ENCODE data around the gene OSBPL5. TPM values are rescaled to one million over a fixed set of nuclear protein-coding genes. Genes with fewer than 3 reads are reported as not detected.

OSBPL5 gene
- total and polyA plus RNA-seq, 9 of the 15 experiments (the other 6 are each of a cell fraction or from before 2014, with no cell fraction given), result 0.06 to 14.8 (median 3.2) TPM

- H3K79me2 ChIP-seq (ENCODE audit: control insufficient read depth, insufficient read depth, low read length), result peaks cover 32% of the 10 kb centered on the region
- H3K27ac ChIP-seq (ENCODE audit: extremely low read depth, low read depth, low read length), result no peak overlapping the region
- no peak overlapping the region for H2AFZ ChIP-seq (ENCODE audit: low read depth, low read length)
- H3K9ac ChIP-seq (ENCODE audit: insufficient read depth in 1 of 2, low read depth in 2 of 2, low read length in 2 of 2), result peak overlapping the region in 1 of 2 experiments; percentile 96; a peak in 2 of 4 replicates
- H3K36me3 ChIP-seq (ENCODE audit: control insufficient read depth, insufficient read depth, low read length), result no peaks in the 10 kb centered on the region
- BruUV-seq (replicated peaks), result no TSS peak
- peak; percentile 71 for FAIRE-seq
- no peak for DNase-seq (ENCODE audit: extremely low read depth in 1 of 4, low spot score in 3 of 4)
- peaks cover 3% of the 10 kb centered on the region for H3K9me1 ChIP-seq (ENCODE audit: control insufficient read depth, insufficient read depth, low read length)
- intact Hi-C loops (cut with micrococcal nuclease) (loop anchor here (10.0 kb wide), 1 partner anchor 49 kb away; no protein-coding TSS in a partner anchor), in situ Hi-C loops (cut with MboI) (no loop called here)
- no peak overlapping the region for H3K4me2 ChIP-seq (ENCODE audit: insufficient read depth, low read length)
- H3K4me1 ChIP-seq (replicated peaks in 1 of 2; ENCODE audit: control insufficient read depth in 2 of 2, insufficient read depth in 2 of 2, low read length in 2 of 2), result peaks cover 23 to 81% of the 10 kb centered on the region in 2 experiments
- no peaks in the 10 kb centered on the region for H3K9me3 ChIP-seq (replicated peaks; ENCODE audit: control insufficient read depth, insufficient read depth, low read depth, low read length)
- no peak for ATAC-seq
- 44% methylated on average over 15 of the region's 15 CpGs for WGBS (ENCODE audit: insufficient coverage, low coverage, missing lambda C conversion rate)
- no peaks in the 10 kb centered on the region for H3K27me3 ChIP-seq (ENCODE audit: control insufficient read depth in 2 of 2, insufficient read depth in 2 of 2, low read length in 2 of 2)
- H3K4me3 ChIP-seq, result peak overlapping the region; percentile 54; the same call in 1 of the 2 replicates
- POLR2A ChIA-PET, result interaction anchor here (0.8 to 1.3 kb wide), 2 partner anchors 11 to 13 kb away, joined by 3 to 7 read pairs; no protein-coding TSS in a partner anchor
- H4K20me1 ChIP-seq (replicated peaks; ENCODE audit: control insufficient read depth, insufficient read depth, low read length), result peaks cover 22% of the 10 kb centered on the region
- CTCF ChIA-PET (ENCODE audit: low intra/inter-chr PET ratio), result no interaction called here
- no peak for TF ChIP-seq REST (IDR thresholded peaks at IDR 0.05; ENCODE audit: borderline replicate concordance)
- no peak for TF ChIP-seq REST (CRISPR knock-in tag; IDR thresholded peaks at IDR 0.05; ENCODE audit: low read depth)
- TF ChIP-seq RBFOX2 (IDR thresholded peaks at IDR 0.05; ENCODE audit: low read depth, low read length), result peak; percentile 31; the same call in 1 of the 2 replicates
- TF ChIP-seq CEBPG (CRISPR knock-in tag; IDR thresholded peaks at IDR 0.05), result no peak
- TF ChIP-seq CEBPG (tag; conservative IDR thresholded peaks at IDR 0.05 in 1 of 2, IDR thresholded peaks at IDR 0.05 in 1 of 2), result no peak
- no peak for TF ChIP-seq HMG20B (CRISPR knock-in tag; IDR thresholded peaks at IDR 0.05)
- TF ChIP-seq VEZF1 (CRISPR knock-in tag; IDR thresholded peaks at IDR 0.05), result peak; percentile 37; the same call in 1 of the 2 replicates
- 0 out of 2 replicates have a peak, but pooled peaks have one; percentile 26 for TF ChIP-seq POLR2G (IDR thresholded peaks at IDR 0.05; ENCODE audit: low read depth, low read length)
- 0 out of 2 replicates have a peak, but pooled peaks have one; percentile 5 for TF ChIP-seq NFE2 (IDR thresholded peaks at IDR 0.05; ENCODE audit: low read depth)
- peak; percentile 47; the same call in 1 of the 2 replicates for TF ChIP-seq MAX (CRISPR knock-in tag; IDR thresholded peaks at IDR 0.05)
- peak; percentile 15; the same call in 1 of the 2 replicates for TF ChIP-seq CBFA2T3 (IDR thresholded peaks at IDR 0.05)
Observed at GRCh38 chr11:3163241-3163981, 1.7 kb downstream of the OSBPL5 start.
